ENCODE measurements around the gene MAST1.

Gene MAST1

GRCh38 chr19:12858041-12858928 lies 20.0 kb downstream of the MAST1 start:
- Histone ChIP-seq H3K4me2 (ENCODE audit: insufficient read depth, low read length, poor library complexity, severe bottlenecking) (no peak overlapping the region), H2BK12ac (ENCODE audit: low read length) (no peak overlapping the region), H4K8ac (ENCODE audit: low read depth, low read length) (no peak overlapping the region), H3K4ac (ENCODE audit: low read length) (no peak overlapping the region), H3K18ac (ENCODE audit: low read length) (no peak overlapping the region), H3K27me3 (ENCODE audit: control insufficient read depth in 3 of 3, insufficient read depth in 3 of 3, low read depth in 1 of 3, low read length in 3 of 3) (no peaks in the 10 kb centered on the region), H3K79me1 (ENCODE audit: low read depth, low read length) (peaks cover 1% of the 10 kb centered on the region), H3K4me3 (ENCODE audit: low read length in 2 of 2) (peak overlapping the region in 1 of 2 donors; percentile 25), H4K91ac (ENCODE audit: low read depth, low read length, poor library complexity) (no peak overlapping the region), H2AFZ (ENCODE audit: low read length) (no peak overlapping the region), H2AK5ac (ENCODE audit: low read depth, low read length) (no peak overlapping the region), H3K9me3 (replicated peaks in 1 of 2; ENCODE audit: control insufficient read depth in 2 of 2, insufficient read depth in 1 of 2, low read depth in 1 of 2, low read length in 2 of 2) (no peaks in the 10 kb centered on the region), H2BK15ac (ENCODE audit: low read length) (no peak overlapping the region), H3K14ac (ENCODE audit: low read length) (no peak overlapping the region), H3K4me1 (ENCODE audit: control insufficient read depth in 2 of 2, insufficient read depth in 1 of 2, low read depth in 1 of 2, low read length in 2 of 2) (no peaks in the 10 kb centered on the region), H3K9ac (ENCODE audit: low read depth, low read length, poor library complexity) (no peak overlapping the region), H3K36me3 (replicated peaks in 1 of 2; ENCODE audit: control insufficient read depth in 2 of 2, insufficient read depth in 2 of 2, low read length in 2 of 2) (peaks cover 8 to 24% of the 10 kb centered on the region in 2 donors), H2BK120ac (ENCODE audit: low read depth, low read length) (no peak overlapping the region), H3K27ac (replicated peaks; ENCODE audit: low read length) (no peak overlapping the region), H3K23ac (ENCODE audit: low read depth, low read length, poor library complexity) (peak overlapping the region; percentile 20), H2BK5ac (ENCODE audit: low read length) (peak overlapping the region; percentile 84)
- no CpG with 5 or more reads among the region's 35 CpGs for WGBS, 2 donors (ENCODE audit: extremely low coverage in 2 of 2, insufficient read length in 2 of 2, insufficient replicate concordance in 1 of 2)
- DNase-seq (ENCODE audit: low spot score) = no peak

- Histone ChIP-seq H3K4me1 (ENCODE audit: control insufficient read depth in 2 of 2, insufficient read depth in 1 of 2, low read depth in 1 of 2, low read length in 2 of 2) (no peaks in the 10 kb centered on the region), H2AK5ac (ENCODE audit: low read depth, low read length) (no peak overlapping the region), H3K4me2 (ENCODE audit: insufficient read depth, low read length, poor library complexity, severe bottlenecking) (no peak overlapping the region), H3K79me1 (ENCODE audit: low read depth, low read length) (peaks cover 1% of the 10 kb centered on the region), H2BK5ac (ENCODE audit: low read length) (no peak overlapping the region), H2BK12ac (ENCODE audit: low read length) (no peak overlapping the region), H3K4ac (ENCODE audit: low read length) (no peak overlapping the region), H3K23ac (ENCODE audit: low read depth, low read length, poor library complexity) (no peak overlapping the region), H2AFZ (ENCODE audit: low read length) (no peak overlapping the region), H3K4me3 (ENCODE audit: low read length in 2 of 2) (no peak overlapping the region), H4K91ac (ENCODE audit: low read depth, low read length, poor library complexity) (no peak overlapping the region), H3K27ac (replicated peaks; ENCODE audit: low read length) (no peak overlapping the region), H2BK15ac (ENCODE audit: low read length) (no peak overlapping the region), H3K27me3 (ENCODE audit: control insufficient read depth in 3 of 3, insufficient read depth in 3 of 3, low read depth in 1 of 3, low read length in 3 of 3) (no peaks in the 10 kb centered on the region), H3K9ac (ENCODE audit: low read depth, low read length, poor library complexity) (no peak overlapping the region), H3K18ac (ENCODE audit: low read length) (no peak overlapping the region), H3K36me3 (replicated peaks in 1 of 2; ENCODE audit: control insufficient read depth in 2 of 2, insufficient read depth in 2 of 2, low read length in 2 of 2) (peaks cover 8 to 21% of the 10 kb centered on the region in 2 donors), H3K14ac (ENCODE audit: low read length) (no peak overlapping the region), H4K8ac (ENCODE audit: low read depth, low read length) (no peak overlapping the region), H2BK120ac (ENCODE audit: low read depth, low read length) (no peak overlapping the region), H3K9me3 (replicated peaks in 1 of 2; ENCODE audit: control insufficient read depth in 2 of 2, insufficient read depth in 1 of 2, low read depth in 1 of 2, low read length in 2 of 2) (no peaks in the 10 kb centered on the region)
- DNase-seq (ENCODE audit: low spot score) = no peak
- WGBS, 2 donors (ENCODE audit: extremely low coverage in 2 of 2, insufficient read length in 2 of 2, insufficient replicate concordance in 1 of 2) = no CpG with 5 or more reads among the region's 7 CpGs
These were observed 21.2 kb downstream of the MAST1 start for GRCh38 chr19:12859546-12859945.

- no peak overlapping the region for H4K91ac ChIP-seq (ENCODE audit: low read depth, low read length, poor library complexity)
- no peak overlapping the region for H3K9ac ChIP-seq (ENCODE audit: low read depth, low read length, poor library complexity)
- no peak overlapping the region for H2BK12ac ChIP-seq (ENCODE audit: low read length)
- no peak overlapping the region for H3K27ac ChIP-seq (replicated peaks; ENCODE audit: low read length)
- no CpG with 5 or more reads among the region's 4 CpGs for whole genome bisulfite sequencing, 2 donors (ENCODE audit: extremely low coverage in 2 of 2, insufficient read length in 2 of 2, insufficient replicate concordance in 1 of 2)
- H2BK5ac ChIP-seq (ENCODE audit: low read length) = no peak overlapping the region
- no peak overlapping the region for H4K8ac ChIP-seq (ENCODE audit: low read depth, low read length)
- no peak overlapping the region for H3K4me2 ChIP-seq (ENCODE audit: insufficient read depth, low read length, poor library complexity, severe bottlenecking)
- no peak overlapping the region for H3K4ac ChIP-seq (ENCODE audit: low read length)
- peaks cover 0 to 2% of the 10 kb centered on the region in 2 donors for H3K9me3 ChIP-seq (replicated peaks in 1 of 2; ENCODE audit: control insufficient read depth in 2 of 2, insufficient read depth in 1 of 2, low read depth in 1 of 2, low read length in 2 of 2)
- peaks cover 14 to 20% of the 10 kb centered on the region in 2 donors for H3K36me3 ChIP-seq (replicated peaks in 1 of 2; ENCODE audit: control insufficient read depth in 2 of 2, insufficient read depth in 2 of 2, low read length in 2 of 2)
- H3K27me3 ChIP-seq (ENCODE audit: control insufficient read depth in 3 of 3, insufficient read depth in 3 of 3, low read depth in 1 of 3, low read length in 3 of 3) = no peaks in the 10 kb centered on the region
- no peak overlapping the region for H2BK120ac ChIP-seq (ENCODE audit: low read depth, low read length)
- no peak overlapping the region for H3K14ac ChIP-seq (ENCODE audit: low read length)
- peaks cover 0 to 6% of the 10 kb centered on the region in 2 donors for H3K4me1 ChIP-seq (ENCODE audit: control insufficient read depth in 2 of 2, insufficient read depth in 1 of 2, low read depth in 1 of 2, low read length in 2 of 2)
- no peak overlapping the region for H2AK5ac ChIP-seq (ENCODE audit: low read depth, low read length)
- H3K79me1 ChIP-seq (ENCODE audit: low read depth, low read length) = peaks cover 4% of the 10 kb centered on the region
- H2BK15ac ChIP-seq (ENCODE audit: low read length) = no peak overlapping the region
- DNase-seq (ENCODE audit: low spot score) = no peak
- no peak overlapping the region for H3K18ac ChIP-seq (ENCODE audit: low read length)
- no peak overlapping the region for H2AFZ ChIP-seq (ENCODE audit: low read length)
- H3K23ac ChIP-seq (ENCODE audit: low read depth, low read length, poor library complexity) = no peak overlapping the region
- H3K4me3 ChIP-seq (ENCODE audit: low read length in 2 of 2) = no peak overlapping the region
These were observed 25.8 kb downstream of the MAST1 start for GRCh38 chr19:12864143-12864542.
